Prostate gland (tissue), 2 donors: ENCODE data around the gene CTSO. TPM values are rescaled to one million over a fixed set of nuclear protein-coding genes. Genes with fewer than 3 reads are reported as not detected.
A peak's percentile ranks its signal among the peaks of the same experiment; 100 is the strongest.

Experiments used
- DNase-seq: peaks from one replicate; pipeline ENCODE4 v3.0.0-alpha.2; 2019; ENCODE audit warnings: low spot score
- H3K27ac ChIP-seq, 2 donors: fragments of 200-600 bp; sonication (generic); 2 replicates each; pipeline ENCODE4 v1.5.1; 2017 to 2019
- H3K27me3 ChIP-seq: fragments of 200-600 bp; sonication (generic); replicated peaks from 2 replicates; pipeline ENCODE4 v1.5.1; 2019; ENCODE audit not compliant: insufficient read depth
- H3K36me3 ChIP-seq, 2 donors: fragments of 200-600 bp; sonication (generic); 1 replicate in 1 of 2; 2 replicates in 1 of 2; pipeline versions ENCODE4 v1.5.1 to v1.8.1; 2017 to 2019
- H3K4me1 ChIP-seq: fragments of 200-600 bp; sonication (generic); replicated peaks from 2 replicates; pipeline ENCODE4 v1.5.1; 2019
- H3K4me3 ChIP-seq, 2 donors: fragments of 200-600 bp; sonication (generic); 2 replicates each; pipeline ENCODE4 v1.5.1; 2017 to 2019
- H3K9me3 ChIP-seq: fragments of 200-600 bp; sonication (generic); 2 replicates; pipeline ENCODE4 v1.5.1; 2017
- CTCF ChIP-seq, 4 experiments: fragments of 200-600 bp in 2 of 4; fragments of 450-650 bp in 2 of 4; sonication (generic) in 2 of 4; IDR thresholded peaks; 1 replicate in 3 of 4; 2 replicates in 1 of 4; pipeline ENCODE4 v1.5.1; 2016 to 2019; ENCODE audit warnings: antibody characterized with exemption in 4 of 4, mild to moderate bottlenecking in 2 of 4, moderate library complexity in 2 of 4
- POLR2A ChIP-seq: fragments of 450-650 bp; IDR thresholded peaks from one replicate; pipeline ENCODE4 v1.6.1; 2016; ENCODE audit warnings: antibody characterized with exemption, mild to moderate bottlenecking
- POLR2AphosphoS5 ChIP-seq: sonication (generic); formaldehyde crosslinking; IDR thresholded peaks from one replicate; pipeline ENCODE4 v1.6.1; 2017; ENCODE audit warnings: antibody characterized with exemption
- WGBS: methylation state at CpG from one replicate; pipeline ENCODE4 v1.1.5; 2018; 5-methylcytosine and 5-hydroxymethylcytosine counted together
- intact Hi-C: fragments of 100-400 bp; cut with DNase I; formaldehyde crosslinking; loops from one replicate; pipeline ENCODE4 v1.14.2; 2022
- total RNA-seq, 2 donors: library from RNA; depleted of rRNA; stranded (reverse); fragments of >200 nt; gene quantifications; one replicate each; pipeline ENCODE4 v1.1.0, GENCODE V29; 2016

Gene CTSO
- 10 to 100 TPM; 24.9 to 37.5 TPM for total RNA-seq

DNA sequence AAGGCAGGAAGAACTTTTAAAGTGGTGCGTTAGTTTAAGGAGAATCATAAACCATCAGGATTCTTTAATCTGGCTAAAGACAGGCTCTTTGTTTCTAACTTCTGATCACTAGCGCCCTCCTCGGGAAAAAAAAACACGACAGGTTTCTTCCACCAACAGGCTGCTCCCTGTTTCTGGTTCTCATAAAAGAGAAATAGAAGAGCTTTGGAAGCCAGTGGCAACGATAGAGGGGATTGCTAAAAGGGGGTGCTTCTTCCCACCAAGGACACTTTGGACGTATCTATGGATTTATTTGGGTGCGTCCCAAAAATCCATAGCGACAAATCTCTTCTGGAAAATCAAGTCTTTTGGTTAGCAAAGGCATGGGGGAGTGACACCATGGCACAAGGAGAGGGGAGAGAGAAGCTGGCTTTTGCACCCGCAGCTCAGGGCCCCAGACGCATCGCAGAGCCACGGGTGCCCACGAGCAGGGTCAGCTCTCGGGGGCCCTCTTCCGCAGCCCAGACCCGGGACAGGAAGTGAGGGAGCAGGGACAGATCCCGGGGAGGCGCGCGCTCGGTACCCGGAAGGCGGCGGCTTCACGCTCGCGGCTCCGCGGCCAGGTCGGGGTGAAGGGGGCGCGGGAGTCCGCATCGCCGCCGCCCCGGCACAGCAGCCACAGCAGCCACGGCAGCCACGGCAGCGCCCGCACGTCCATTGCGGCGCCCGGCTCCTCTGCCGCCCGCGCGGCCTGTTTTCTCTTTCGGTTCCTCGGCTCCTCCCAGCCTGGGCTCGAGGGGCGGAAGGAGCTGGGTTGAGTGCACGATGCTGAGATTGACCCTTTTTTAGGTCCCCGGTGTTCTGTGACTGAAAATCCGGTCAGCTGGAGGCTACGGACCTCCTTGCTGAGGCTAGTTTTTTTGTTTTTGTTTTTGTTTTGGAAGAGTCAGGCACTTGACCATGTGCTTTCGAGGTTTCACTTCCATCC lies at the start of gene CTSO:
Gene CTSO (minus strand): TSS at position 716 of the 967 bp plus-strand sequence. CDS start 19 bp downstream, at position 697.
- peak; percentile 68 for DNase-seq
- Histone ChIP-seq H3K27me3 (no peaks in the 10 kb centered on the region), H3K4me3 (peak within 1 kb of the TSS; percentile 86 to 92), H3K36me3 (no peaks in the 10 kb centered on the region), H3K27ac (peak within 1 kb of the TSS; percentile 99), H3K4me1 (no peaks in the 10 kb centered on the region), H3K9me3 (no peaks in the 10 kb centered on the region)
- TF ChIP-seq CTCF (IDR thresholded peaks at IDR 0.05): peak; percentile 37 to 67 (median 57)
- peak; percentile 43 for TF ChIP-seq POLR2AphosphoS5
- TF ChIP-seq POLR2A: peak; percentile 34
- WGBS: 2% methylated on average over 27 of the region's 58 CpGs
- intact Hi-C loops: loop anchor here (2.0 to 10.0 kb wide), 5 partner anchors 143 to 1011 kb away; no protein-coding TSS in a partner anchor

DNA sequence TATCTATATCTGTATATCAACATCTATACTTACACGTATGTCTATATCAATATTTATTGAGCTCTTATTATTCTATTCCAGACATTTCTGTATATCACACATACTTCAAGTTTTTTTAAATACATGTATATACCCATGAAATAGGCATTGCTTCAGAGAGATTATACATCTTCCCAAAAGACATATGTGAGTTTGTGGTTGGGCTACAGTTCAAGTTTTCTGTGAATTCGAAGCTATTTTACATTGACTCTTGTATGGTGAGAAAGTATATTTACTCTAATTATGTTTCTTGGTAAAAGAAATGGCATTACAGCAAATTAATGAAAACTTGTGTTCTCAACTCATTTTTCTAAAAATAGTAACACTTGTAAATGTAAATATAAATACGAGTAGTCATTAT lies 46.8 kb upstream of the CTSO start:
- TF ChIP-seq POLR2AphosphoS5: no peak
- no peak for TF ChIP-seq POLR2A
- no peak for TF ChIP-seq CTCF (IDR thresholded peaks at IDR 0.05)
- intact Hi-C loops: no loop called here
- Histone ChIP-seq H3K27ac (no peak overlapping the region), H3K27me3 (no peaks in the 10 kb centered on the region), H3K4me1 (no peaks in the 10 kb centered on the region), H3K36me3 (no peaks in the 10 kb centered on the region), H3K4me3 (no peak overlapping the region), H3K9me3 (no peaks in the 10 kb centered on the region)
- 89% methylated on average over 3 of the region's 3 CpGs for WGBS
- DNase-seq: no peak

GRCh38 chr4:155999725-156000124 lies 46.1 kb upstream of the CTSO start:
- H3K9me3 ChIP-seq: no peaks in the 10 kb centered on the region
- H3K27me3 ChIP-seq: no peaks in the 10 kb centered on the region
- no peak for DNase-seq
- intact Hi-C loops: no loop called here
- no peak overlapping the region for H3K27ac ChIP-seq
- no peaks in the 10 kb centered on the region for H3K4me1 ChIP-seq
- TF ChIP-seq POLR2A (no peak), CTCF (IDR thresholded peaks at IDR 0.05) (no peak), POLR2AphosphoS5 (no peak)
- no peaks in the 10 kb centered on the region for H3K36me3 ChIP-seq
- H3K4me3 ChIP-seq: no peak overlapping the region
- 45% methylated on average over 7 of the region's 7 CpGs for WGBS

GRCh38 chr4:155995069-155995468 lies 41.4 kb upstream of the CTSO start:
- no peaks in the 10 kb centered on the region for H3K9me3 ChIP-seq
- H3K4me1 ChIP-seq: no peaks in the 10 kb centered on the region
- no peak overlapping the region for H3K27ac ChIP-seq
- H3K27me3 ChIP-seq: no peaks in the 10 kb centered on the region
- TF ChIP-seq POLR2AphosphoS5 (no peak), POLR2A (no peak), CTCF (IDR thresholded peaks at IDR 0.05) (no peak)
- no peaks in the 10 kb centered on the region for H3K36me3 ChIP-seq
- intact Hi-C loops: no loop called here
- DNase-seq: no peak
- H3K4me3 ChIP-seq: no peak overlapping the region
